GM18511 (cell line): ENCODE data around the gene ZC3H8.

Source experiments
- ATAC-seq: cut with Tn5 transposase; IDR thresholded peaks from one replicate; pipeline ENCODE4 v1.9.1; 2021; ENCODE audit warnings: mild to moderate bottlenecking, moderate library complexity; ENCODE audit not compliant: unreplicated experiment

The ZC3H8 gene

DNA sequence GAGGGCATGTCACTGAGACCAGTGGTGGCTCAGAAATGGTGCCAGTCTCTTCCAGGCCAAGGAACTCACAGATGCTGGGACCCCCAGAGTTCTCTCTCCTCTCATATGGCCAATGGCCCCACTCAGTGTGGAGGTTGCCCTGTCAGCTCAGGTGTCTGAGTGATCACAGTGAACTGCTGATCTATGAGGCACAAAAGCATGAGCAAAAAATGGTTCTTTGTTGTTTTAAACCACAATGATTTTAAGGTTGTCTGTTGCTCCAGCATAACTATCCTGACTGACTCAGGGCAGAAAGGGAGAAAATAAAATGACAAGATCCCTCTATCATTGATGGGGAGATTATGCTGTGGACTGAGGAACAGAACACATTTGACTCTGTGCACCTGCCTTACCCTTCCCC, 58.9 kb downstream of the ZC3H8 start:
- no peak for ATAC-seq

DNA sequence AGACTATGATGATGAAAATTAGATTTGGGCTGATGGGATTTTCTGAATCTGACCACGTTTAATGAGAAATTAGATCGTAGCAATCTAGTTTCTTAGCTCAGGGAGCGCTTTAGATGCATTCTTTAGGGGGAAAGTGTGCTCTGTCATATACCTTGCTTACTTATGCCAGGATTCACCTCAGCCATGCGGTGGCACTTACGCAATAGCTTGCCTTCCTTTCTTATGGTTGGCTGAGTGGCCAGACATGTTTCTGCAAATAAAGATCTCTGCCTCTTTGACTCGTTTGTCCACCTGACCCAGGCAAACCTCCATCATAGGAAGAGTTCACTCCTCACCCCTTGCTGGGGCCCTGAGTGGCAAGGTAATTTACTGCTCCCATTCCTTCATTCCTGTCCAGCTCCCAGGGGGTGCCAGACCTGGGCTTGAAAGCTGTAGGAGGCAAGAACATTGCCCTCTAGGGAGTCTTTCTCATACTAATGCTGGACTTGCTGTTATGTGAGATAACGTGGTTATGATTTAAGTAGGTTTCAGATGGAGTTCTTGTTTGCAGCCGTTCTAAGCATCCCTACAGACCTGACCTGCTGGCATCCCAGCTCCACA, 59.6 kb downstream of the ZC3H8 start:
- ATAC-seq, result no peak

DNA sequence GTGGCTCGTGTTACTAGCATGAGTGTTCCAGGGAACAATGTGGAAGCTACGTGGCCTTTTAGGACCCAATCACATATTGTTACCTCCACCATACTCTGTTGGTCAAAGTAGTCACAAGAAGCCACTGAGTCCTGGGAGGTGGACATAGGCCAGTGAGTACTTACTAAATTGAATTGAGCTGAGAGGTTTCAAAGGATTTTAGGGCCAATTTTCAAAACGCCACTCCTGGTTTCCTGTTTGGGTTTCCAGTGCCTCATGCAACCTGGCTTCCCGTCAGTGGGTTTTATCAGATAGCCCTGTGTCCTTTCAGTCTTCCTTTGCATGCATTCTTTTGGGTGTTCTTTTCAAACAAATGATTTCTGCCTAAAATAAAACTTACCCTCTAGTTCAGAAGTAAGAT, 60.4 kb downstream of the ZC3H8 start:
- ATAC-seq, result no peak

DNA sequence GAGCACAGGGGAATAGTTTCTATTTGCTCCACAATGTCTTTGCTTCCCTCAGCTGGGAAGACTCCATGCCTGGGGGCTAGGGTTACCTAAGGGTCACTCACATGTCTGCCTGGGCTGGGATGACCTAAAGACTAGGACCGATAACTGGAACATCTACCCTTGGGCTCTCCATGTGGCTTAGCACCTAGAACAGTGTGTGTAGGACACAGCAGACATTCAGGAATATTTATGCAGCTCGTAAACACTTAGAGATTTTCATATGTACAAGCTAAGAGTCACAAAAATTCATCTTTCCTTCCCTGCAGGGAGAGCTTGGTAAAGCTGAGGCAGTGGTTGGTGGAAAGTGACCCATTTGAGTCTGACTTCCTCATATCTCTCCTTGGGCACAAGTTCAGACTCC, 60.8 kb downstream of the ZC3H8 start:
- ATAC-seq, result no peak

DNA sequence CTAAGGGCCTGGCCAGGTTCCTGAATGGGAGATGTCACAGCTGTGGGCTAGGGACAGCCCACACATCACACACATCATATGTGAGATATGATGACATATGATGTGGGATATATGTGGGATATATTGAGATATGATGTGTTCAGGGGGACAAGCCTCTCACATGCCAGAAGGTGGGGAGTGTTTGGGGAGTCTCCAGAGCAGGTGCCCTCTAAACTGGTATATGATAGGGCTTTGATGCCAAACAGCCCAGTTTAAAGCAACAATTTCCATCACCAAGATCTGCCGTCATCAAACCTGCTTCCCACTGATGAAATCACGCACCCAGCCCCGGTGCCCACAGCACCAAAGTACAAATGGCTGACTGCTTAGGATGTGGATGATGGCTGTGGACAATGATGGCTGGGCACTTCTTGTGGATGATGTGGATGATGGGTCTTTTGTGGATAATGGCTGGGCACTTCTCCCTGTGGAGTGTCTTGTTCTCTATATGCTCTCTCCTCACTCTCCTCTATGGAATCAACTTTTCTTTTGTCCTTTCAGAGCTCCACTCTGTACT, 65.8 kb downstream of the ZC3H8 start:
- no peak for ATAC-seq

DNA sequence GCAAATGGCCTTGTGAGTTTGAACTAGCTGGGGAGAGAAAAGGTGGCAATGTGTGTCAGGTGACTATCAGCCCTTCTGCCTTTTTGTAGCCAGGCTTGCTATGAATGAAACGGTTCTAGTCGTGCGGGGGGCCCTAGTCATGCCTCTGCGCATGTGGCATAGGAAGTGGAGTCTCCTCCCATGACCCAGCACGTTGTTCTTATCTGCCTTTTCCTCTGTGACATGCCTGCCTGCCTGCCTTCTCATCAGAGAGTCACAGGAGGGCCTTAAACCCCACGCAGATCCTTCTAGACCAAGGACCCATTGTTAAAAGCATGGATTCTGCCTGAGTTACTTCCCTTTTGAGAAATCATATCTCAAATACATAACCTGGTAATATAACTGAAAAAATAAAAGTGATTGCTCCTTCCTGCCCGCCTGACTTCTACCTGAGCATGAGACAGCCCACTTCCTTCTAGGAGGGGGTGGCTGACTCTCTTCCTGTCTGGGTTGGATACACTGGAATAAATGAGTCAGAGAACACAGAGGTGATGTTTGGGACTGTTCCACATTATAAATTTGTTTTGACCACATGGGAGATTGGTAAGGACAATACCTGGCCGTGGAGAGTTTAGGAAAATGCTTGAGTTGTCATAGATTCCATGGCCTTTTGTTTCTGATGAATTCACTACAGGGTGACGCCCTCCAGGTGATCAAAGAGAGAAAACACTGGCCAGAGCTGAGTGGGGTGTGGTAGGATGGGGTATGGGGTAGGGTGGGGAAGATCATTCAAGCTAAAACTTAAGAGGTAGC, 66.8 kb downstream of the ZC3H8 start:
- no peak for ATAC-seq

DNA sequence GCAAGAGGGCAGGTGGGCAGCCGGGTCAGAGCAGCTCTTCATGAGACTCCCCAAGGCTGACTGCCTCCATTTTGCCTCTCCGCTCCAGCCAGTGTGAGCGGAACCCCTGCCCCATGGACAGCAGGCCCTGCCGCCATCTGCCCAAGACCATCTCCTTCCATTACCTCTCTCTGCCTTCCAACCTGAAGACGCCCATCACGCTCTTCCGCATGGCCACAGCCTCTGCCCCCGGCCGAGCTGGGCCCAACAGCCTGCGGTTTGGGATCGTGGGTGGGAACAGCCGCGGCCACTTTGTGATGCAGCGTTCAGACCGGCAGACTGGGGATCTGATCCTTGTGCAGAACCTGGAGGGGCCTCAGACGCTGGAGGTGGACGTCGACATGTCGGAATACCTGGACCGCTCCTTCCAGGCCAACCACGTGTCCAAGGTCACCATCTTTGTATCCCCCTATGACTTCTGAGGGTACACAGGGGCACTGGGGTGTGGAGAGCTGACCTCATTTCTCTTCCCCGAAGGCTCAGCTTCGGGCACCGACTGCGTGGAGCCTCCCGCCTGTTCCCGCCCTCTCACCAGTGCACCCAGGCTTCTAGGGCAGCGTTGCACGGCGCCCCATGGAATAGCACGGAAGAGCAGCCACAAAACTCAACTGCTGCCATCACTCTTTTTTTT, 67.7 kb downstream of the ZC3H8 start:
- ATAC-seq, result no peak

DNA sequence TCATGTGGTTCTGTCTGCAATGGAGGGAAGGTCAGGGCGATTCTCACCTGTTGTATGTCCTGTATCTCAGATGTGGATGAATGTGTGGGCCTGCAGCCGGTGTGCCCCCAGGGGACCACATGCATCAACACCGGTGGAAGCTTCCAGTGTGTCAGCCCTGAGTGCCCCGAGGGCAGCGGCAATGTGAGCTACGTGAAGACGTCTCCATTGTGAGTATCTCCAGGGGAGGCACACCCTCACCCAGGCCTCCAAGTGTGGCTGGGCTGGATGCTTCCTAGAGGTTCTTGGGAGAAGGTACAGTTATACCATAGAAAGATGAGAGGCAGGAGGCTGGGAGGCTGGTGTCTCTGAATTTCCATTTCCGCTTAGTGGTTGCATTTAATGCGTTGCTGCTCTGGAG, 69.7 kb downstream of the ZC3H8 start:
- ATAC-seq, result no peak

DNA sequence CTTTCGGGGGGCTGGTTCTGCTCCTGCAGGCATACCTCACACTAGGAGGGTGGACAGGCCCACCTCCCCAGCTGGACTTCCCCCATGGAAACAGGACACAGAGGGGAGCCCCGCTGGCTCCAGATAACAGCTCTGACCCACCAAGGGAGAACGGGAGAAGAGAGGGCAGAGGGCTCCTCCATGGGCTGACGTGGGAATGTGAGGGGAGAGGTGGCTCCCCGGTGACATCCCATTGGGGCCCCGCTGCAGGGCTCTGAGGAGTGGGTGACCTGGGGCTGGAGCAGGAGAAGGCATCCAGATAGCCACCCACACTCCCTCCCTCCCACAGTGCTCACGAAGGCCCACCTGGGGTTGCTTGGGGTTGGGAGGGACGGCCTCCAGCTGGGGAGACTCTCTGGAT, 70.7 kb downstream of the ZC3H8 start:
- no peak for ATAC-seq

DNA sequence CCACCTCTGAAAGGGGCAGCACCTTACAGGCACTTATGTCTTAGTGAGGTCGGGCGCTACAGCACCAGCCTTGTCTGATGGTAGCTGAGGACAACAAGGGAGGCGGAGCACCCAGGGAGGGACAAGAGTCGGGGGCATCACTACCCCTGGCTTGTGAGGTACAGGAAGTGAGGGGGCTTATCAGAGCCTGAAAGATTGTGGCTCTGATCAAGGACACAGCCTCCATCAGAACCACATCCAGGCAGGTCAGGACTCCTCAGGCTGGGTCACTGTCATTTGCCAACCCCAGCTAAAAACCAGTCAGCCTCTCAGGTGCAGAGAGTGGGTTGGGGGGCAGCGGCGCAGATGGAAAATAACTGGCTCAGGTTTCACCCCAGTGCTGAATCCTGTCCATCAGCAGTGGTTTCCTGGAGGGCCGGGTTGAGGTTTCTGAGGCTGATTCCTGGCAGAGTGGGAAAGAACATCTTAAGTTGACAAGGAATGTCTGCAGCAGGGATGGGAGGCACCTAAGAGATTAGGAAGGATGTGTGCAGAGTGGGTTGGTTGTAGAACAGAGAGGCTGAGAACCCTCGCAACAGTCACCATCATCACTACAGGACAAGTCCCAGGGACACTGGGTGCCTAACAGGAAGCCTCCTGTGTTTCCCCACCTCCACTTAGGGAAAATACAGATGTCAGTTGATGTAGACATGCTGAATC, 71.4 kb downstream of the ZC3H8 start:
- no peak for ATAC-seq

DNA sequence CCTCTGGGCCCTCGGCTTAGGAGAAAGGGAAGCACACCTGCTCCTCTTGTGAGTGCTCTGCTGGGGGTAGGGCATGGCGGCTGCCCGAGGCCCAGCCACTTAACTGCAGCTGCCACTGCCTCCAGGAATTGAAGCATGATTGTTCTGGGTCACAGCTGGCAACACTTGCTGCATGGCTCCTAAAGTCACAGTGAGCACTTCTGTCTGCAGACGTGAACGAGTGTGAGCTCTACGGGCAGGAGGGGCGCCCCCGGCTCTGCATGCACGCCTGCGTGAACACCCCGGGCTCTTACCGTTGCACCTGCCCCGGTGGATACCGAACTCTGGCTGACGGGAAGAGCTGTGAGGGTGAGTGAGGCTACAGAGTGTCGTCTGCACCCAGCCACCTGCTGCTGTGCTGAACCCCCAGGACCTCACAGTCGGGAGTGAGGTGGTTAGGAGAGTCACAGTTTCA, 72.2 kb downstream of the ZC3H8 start:
- no peak for ATAC-seq

DNA sequence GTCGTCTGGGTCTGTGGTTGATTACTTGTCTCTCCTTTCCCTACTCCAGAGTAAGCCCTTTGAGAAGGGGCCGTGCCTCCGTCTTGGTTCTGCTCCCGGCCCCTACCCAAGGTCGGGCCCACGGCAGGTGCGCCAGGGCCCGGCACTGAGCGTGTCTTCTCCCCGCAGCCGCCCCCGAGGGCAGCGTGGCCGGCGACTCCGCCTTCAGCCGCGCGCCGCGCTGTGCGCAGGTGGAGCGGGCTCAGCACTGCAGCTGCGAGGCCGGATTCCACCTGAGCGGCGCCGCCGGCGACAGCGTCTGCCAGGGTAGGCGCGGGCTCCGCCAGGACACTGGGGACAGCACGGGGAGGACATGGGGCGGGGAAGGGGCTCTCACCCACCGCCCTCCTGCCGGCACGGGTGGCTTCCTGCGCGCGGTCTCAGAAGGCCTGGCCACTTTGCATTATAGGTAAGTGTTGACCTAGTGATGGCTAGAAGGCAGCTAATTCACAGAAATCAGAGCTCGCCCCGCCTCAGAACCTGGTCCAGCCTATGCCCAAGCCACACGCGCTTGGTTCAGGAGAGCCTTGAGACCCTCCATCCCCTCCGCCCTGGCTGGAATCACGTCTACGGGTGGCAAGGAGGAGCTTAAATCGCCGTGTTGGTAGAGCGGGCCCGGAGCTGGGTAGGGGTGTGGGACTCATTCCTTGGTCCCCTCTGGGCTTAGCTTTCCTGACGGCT, 73.1 kb downstream of the ZC3H8 start:
- no peak for ATAC-seq

DNA sequence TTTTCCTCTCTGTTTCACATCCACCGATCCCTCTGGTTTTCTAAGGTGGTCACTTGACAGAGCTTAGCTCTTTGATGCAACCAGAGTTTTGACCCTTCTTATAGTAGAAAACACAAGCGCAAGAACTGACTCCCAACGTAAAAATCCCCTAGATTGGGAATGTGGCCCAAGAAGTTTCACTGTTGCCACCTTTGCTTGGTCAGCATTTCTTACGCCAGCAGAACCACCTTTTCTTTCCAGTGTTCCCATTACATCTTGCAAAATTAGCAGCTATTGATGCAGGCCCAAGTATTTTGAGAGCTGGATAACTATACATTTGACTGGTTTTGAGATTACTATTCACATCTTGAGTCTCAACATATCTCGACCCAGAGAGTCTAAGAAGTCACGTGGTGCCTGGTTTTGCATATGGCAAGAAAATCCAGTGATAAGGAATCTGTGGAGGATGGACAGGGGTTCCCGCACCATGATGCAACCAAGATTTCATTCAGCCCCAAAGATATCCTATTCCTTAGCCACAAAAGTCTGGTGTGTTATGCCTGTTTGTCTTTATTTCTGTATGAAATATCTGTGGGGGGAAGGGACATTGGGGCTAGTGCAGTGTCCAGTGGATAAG, 78.8 kb downstream of the ZC3H8 start:
- no peak for ATAC-seq

DNA sequence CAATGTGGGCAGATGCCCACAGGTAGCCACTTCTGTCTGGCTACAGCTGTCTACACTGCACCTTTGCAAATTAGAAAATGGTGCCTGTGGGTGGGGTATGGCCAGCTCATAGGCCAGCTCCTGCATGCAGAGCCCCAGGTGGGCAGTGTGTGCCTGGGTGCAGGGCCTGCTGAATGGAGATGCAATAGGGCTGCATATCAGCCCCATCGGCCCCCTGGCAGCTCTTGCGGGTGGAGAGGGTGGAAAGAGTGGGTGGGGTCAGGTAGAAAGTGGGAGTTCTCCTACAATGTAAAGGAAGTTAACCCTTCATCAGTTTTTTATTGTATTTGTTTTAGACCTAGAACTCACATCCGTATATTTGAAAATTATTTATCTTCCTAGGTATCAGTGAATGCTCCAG, 79.5 kb downstream of the ZC3H8 start:
- no peak for ATAC-seq

DNA sequence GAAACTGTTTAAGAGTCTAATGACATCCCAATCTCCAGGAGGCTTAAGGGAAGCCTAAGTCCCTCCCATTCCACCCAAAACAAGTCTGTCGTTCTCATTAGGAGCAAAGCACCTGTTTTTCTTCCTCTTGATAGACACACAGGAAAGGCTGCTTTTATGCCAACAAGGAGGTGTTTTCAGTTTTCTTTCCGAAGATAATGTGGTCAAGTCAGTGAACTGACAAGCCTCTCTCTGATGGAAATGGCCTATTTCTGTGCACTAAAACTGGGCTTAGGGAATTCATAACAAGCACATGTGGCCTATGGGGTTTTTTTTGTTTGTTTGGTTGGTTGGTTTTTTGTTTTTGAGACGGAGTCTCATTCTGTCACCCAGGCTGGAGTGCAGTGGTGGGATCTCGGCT, 80.5 kb downstream of the ZC3H8 start:
- no peak for ATAC-seq

DNA sequence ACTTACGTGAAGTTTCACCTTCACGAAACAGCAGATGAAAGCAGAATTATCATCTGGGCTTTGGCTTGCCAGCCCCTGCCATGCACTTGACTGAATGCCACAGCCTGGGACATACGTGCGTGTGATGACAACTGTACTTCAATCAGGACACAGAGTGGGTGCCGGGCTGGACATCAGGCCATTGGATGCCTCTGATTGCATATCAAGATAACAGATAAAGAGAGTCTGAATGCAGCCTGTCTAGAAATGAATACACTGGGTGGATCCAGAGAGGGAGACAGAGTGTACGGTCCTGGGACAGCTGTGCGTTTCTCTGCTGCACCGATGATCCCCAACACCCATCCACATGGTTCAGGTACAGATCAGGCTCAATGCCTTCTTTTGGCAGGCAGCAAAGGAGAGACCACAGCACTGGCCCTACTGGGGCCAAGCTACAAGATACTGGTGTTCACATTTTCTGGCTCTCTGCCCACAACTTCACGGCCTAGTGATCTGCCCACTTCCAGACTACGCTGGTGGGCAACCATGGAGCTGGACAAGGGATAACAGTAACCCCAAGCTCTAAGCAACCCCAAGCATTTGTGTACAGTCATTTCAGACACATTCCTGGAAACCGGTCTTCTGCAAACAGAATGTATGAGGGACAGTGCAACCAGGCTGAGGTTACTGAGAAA, 81.1 kb downstream of the ZC3H8 start:
- no peak for ATAC-seq

DNA sequence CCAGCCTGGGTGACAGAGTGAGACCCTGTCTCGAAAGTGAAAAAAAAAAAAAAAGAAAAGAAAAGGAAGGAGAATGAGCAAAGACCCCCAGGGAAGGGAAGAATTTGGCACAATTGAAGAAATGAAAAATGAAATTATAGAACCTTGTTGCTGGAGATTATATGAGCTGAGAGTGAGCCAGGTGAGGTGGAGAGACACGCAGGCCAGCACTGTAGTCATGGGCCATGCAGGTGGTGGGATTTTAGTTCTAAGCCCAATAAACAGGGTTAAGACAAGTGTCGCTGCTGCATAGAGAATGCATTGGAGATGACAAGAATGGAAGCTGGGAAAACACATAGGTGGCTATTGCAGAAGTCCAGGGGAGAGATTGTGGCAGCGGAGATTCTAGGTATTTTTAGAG, 84.3 kb downstream of the ZC3H8 start:
- ATAC-seq, result no peak

DNA sequence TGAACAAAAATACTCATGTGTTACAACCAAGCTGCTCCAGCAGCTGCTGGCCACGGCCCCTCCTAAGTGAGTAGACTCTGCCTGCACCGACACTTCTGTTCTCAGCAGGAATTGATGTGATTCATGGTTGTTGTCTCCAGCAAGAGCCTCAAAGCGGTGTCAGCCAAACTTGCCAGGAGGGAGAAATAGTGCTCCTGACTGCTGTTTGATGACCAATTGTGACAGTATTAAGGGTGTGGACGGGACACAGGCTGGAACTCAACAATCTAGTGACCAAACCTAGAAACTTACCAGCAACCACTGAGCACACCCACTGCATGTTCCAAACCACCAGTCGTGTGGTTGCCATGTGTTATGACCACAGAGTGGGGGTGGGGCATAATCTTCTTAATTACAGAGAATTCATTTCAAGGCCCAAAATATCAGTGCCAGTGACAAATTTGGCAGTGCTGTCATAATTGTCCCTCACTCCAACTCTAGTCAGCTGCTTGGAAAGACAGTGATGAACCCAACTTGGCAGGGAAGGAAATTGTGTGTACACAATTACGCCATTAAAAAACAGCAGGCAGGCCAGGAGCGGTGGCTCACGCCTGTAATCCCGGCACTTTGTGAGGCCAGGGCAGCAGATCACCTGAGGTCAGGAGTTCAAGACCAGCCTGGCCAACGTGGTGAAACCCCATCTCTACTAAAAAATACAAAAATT, 86.3 kb downstream of the ZC3H8 start:
- ATAC-seq, result no peak
